IPS-NIHi11 (cell line): ENCODE data around the gene AGAP1.
A peak's percentile ranks its signal among the peaks of the same experiment; 100 is the strongest.

ENCODE experiments used
- DNase-seq: peaks from one replicate; pipeline ENCODE4 v3.0.0; 2012; ENCODE audit warnings: mixed read lengths, low spot score

Gene AGAP1

GRCh38 chr2:235533198-235533597 is 39.4 kb downstream of the AGAP1 start:
- no peak for DNase-seq

GRCh38 chr2:235533616-235534385 is 40.0 kb downstream of the AGAP1 start:
- DNase-seq, result no peak

GRCh38 chr2:235534678-235535422 is 41.0 kb downstream of the AGAP1 start:
- no peak for DNase-seq

GRCh38 chr2:235535423-235536130 is 41.7 kb downstream of the AGAP1 start:
- no peak for DNase-seq

DNA sequence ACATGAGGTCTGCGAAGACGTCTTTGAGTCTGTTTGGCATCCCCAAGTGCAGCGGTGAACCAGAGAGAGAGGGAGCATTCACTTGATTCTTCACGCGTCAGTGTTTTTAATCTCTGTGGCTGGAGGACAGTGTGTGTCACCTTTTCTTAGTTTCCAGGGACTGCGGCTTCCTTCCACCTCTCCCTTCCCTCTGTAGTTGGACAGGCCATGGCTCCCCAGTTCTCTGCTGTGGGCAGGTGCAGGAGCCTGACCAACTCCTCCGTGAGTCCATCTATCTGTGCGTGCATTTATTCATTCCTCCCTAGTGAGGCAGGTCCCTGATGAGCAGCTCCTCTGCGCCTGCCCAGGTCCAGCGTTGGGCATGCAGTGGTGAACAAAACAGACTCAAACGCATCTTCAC is 42.9 kb downstream of the AGAP1 start:
- no peak for DNase-seq

DNA sequence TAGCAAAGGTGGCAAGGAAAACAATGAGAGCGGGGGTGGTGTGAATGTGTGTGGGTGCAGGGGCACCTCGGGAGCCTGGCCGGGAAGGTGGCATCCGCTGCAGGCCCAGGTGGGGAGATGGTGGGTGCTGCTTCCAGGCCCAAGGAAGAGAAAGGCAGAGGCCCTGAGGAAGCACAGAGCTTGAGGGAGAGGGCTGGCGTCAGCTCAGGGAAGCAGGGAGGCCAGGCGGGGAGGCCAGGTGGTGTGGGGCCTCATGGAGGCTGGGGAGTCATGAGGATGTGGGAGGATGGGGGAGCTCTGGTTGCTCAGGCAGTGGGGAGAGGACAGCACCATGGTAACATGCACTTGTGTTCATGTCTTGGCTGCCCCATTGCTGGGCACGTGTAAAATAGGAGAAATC is 43.3 kb downstream of the AGAP1 start:
- DNase-seq, result no peak

DNA sequence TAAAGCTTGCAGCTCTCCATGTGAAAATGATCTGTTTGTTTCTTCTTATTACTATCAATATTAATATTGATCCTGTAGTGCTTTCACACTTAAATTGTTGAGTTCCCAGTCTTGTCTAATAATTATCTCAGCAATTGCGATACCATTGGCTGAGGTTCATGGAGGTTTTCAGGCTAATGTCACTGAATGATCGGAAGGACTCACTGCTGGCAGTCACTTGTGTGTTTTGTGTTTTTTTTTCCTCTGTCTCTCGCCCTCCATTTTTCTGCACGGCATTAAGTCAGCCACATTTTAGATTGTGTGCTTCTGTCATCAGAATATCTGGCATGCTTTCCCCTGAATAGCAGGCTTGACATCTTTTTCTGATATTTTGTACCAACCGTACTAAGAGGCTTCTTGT is 43.7 kb downstream of the AGAP1 start:
- no peak for DNase-seq

GRCh38 chr2:235538144-235538639 is 44.3 kb downstream of the AGAP1 start:
- DNase-seq, result no peak

DNA sequence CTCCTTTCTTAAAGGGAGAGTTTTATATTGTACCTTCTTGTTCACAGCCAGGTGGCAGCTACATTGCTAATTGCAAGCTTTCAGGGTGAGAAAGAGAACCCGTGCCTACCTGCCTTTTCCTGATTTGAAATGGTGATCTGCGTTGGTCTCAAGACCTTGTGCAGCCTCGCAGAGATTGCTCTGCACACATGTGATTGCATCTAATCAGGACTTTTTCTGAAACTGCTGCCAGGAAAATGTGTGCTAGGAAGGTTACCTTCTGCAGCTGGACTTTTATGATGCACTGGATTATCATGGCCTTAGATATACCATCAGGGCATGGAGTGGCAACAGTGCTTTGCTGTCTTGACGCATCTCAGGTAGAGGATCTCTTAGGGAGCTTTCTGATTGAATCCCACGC is 45.1 kb downstream of the AGAP1 start:
- no peak for DNase-seq

- DNase-seq, result no peak
Measured at GRCh38 chr2:235539773-235540172, 45.9 kb downstream of the AGAP1 start.

- DNase-seq, result no peak
Measured at GRCh38 chr2:235541016-235541415, 47.2 kb downstream of the AGAP1 start.

- no peak for DNase-seq
Measured at GRCh38 chr2:235541838-235542549, 48.2 kb downstream of the AGAP1 start.

GRCh38 chr2:235542733-235543127 is 48.9 kb downstream of the AGAP1 start:
- DNase-seq, result peak; percentile 75

DNA sequence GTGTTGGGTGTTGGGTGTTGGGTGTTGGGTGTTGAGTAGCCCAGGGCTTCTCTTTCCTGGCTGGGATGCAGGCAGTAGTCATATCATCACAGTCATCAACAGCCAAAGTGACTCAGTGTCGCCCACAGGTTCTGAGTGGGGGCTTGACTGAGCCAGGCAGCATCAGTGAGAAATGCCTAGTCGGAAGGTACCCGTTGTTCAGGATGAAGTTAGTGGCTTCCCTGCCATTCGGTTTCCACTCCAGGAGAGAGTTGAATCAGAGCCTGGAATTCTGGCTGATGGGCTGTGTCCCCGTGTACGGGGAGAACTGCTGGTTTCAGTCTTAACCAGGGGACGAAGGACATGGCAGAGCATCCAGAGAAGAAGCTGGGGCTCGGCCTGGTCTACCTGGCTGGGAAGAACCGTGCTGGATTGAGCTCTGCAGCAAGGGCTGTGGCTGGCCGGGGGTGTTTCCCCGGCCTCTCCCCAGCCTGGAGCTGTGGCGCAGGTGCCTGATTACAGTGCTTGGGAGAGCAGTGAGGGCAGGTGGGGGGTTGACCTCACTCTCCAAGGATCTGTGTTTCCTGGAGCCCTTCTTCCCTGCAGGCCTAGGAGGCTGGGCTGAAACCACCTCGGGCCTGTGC is 49.4 kb downstream of the AGAP1 start:
- DNase-seq, result no peak

DNA sequence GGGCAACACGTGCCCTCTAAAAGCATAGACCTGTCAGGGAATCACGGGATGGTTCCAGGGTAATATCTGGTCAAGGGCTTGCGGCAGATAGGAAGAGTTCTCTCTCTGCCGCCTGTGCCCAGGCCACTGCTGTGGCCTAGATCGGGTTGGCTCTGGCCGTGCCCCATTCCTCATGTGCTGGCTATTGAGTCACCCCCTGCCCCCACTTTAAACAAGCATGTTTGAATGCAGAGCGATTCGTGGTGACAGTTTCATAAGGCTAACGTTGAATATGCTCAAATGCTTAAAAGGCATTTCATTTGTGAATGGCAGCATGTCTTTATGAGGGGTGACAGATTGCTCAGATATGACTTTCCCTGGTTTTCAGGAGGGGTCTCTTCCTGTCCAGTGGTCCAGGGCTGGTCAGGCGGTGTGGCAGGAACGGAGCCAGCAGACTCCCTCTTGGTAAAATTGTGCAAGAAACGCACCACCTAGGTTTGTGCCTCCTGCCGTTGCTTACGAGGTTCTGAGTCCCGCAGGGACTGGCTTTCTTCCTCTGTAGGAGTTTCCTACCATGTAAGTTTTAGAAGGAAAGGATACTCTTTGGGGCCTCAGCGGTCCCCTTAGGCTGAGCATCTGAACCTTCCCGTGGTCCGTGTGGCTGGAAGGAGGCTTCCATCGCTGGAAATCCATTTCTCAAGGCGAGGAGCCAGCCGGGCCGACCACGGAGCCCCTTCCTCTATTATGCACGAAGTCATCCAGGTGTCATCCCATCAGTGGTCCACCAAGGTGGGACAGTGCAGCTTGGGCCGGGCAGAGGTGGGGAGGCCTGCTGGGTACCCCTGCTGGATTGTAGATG is 50.2 kb downstream of the AGAP1 start:
- DNase-seq, result no peak

DNA sequence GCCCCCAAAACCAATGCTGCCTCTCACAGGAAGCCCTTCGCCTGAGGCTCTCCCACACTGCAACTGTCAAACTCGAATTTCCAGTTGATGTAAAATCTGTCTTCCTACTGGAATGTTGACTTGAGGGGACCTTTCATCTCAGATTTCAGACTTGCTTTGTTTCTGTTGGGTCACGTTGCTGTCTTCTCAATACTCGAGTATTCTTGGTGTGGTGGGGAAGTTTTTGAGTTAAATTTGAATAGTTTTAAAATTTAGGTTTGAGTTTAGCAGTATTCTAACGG is 50.8 kb downstream of the AGAP1 start:
- DNase-seq, result no peak

DNA sequence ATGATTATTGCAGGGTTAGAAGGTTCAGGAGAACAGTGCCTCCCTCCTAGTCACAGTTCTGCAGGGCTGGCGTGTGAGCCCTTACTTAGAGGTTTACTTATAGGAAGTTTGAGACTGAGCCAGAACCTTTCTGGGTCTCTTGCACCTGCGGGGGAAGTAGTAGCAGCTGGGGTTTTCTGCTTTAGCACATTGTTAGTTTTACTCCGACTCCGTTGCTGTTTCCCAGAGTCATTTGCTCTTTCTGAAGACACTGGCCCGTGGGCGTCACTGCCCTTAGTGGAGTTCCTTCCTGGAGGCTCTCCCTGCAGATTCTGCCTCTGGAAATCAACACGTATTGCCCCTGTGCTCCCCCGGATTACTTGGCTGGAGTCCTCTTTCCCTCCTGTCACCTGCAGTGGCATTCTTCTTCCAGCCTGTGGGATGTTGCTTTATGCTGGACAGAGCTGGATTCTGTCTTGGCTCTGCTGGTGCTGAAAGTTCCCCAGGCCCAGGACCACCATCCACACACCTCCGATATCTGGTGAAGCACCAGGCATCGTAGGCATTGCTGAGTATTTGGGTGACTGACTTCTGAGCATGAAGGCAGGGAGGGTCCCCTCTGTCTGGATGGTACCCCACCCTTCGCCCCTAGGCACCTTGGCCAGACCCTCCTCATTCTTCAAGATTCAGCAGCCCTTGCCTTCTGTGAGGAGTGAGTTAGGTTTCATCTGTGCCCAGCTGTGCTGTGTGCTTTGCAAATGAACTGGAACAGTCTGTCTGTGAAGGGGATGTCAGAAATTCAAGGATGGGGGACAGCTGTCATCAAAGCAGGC is 51.7 kb downstream of the AGAP1 start:
- no peak for DNase-seq

DNA sequence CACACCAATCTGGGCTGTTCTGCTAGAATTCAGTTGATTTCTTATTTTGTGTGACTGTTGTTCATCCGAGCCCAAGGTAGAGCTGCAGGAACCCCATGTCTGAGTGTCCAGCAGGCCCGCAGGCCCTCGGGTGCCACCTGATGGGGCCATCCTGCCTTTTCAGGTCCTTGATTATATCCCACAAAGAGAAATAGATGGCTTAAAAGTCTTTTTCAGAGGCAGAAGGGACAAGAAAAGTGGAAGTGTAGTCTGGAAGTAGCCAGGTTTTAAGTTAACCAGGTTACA is 52.2 kb downstream of the AGAP1 start:
- DNase-seq, result no peak

GRCh38 chr2:235546436-235546835 is 52.6 kb downstream of the AGAP1 start:
- DNase-seq, result no peak

GRCh38 chr2:235549735-235550377 is 56.0 kb downstream of the AGAP1 start:
- no peak for DNase-seq
